ENCODE measurements around the gene COPS7B.
A peak's percentile ranks its signal among the peaks of the same experiment; 100 is the strongest.

Gene COPS7B

GRCh38 chr2:231785413-231785812 is 832 bp upstream of the COPS7B start:
- no peak overlapping the region for H3K27ac ChIP-seq
- no peak for TF ChIP-seq CTCF (IDR thresholded peaks at IDR 0.05; ENCODE audit: low read depth, low read length, missing control alignments)
- DNase-seq: no peak
- in situ Hi-C loops (cut with HindIII; ENCODE audit: low pct_ligation_motif_present, low sequenced_read_pairs): no loop called here
- H3K4me3 ChIP-seq (ENCODE audit: low read depth, low read length): no peak overlapping the region
- H3K27me3 ChIP-seq (replicated peaks): no peaks in the 10 kb centered on the region
- peaks cover 9% of the 10 kb centered on the region for H3K36me3 ChIP-seq (replicated peaks)

- Histone ChIP-seq H3K27me3 (replicated peaks) (no peaks in the 10 kb centered on the region), H3K27ac (peak overlapping the region; percentile 26), H3K36me3 (replicated peaks) (peaks cover 9% of the 10 kb centered on the region), H3K4me3 (ENCODE audit: low read depth, low read length) (peak overlapping the region; percentile 95)
- DNase-seq: no peak
- in situ Hi-C loops (cut with HindIII; ENCODE audit: low pct_ligation_motif_present, low sequenced_read_pairs): no loop called here
- no peak for TF ChIP-seq CTCF (IDR thresholded peaks at IDR 0.05; ENCODE audit: low read depth, low read length, missing control alignments)
These were observed 446 bp upstream of the COPS7B start for GRCh38 chr2:231785822-231786176.

GRCh38 chr2:231786917-231787292 is 660 bp downstream of the COPS7B start:
- no peak overlapping the region for H3K27ac ChIP-seq
- H3K27me3 ChIP-seq (replicated peaks): no peaks in the 10 kb centered on the region
- peak overlapping the region; percentile 95 for H3K4me3 ChIP-seq (ENCODE audit: low read depth, low read length)
- in situ Hi-C loops (cut with HindIII; ENCODE audit: low pct_ligation_motif_present, low sequenced_read_pairs): no loop called here
- H3K36me3 ChIP-seq (replicated peaks): peaks cover 13% of the 10 kb centered on the region
- DNase-seq: no peak
- no peak for TF ChIP-seq CTCF (IDR thresholded peaks at IDR 0.05; ENCODE audit: low read depth, low read length, missing control alignments)

- no peak for DNase-seq
- Histone ChIP-seq H3K4me3 (ENCODE audit: low read depth, low read length) (no peak overlapping the region), H3K36me3 (replicated peaks) (peaks cover 23% of the 10 kb centered on the region), H3K27ac (no peak overlapping the region), H3K27me3 (replicated peaks) (no peaks in the 10 kb centered on the region)
- in situ Hi-C loops (cut with HindIII; ENCODE audit: low pct_ligation_motif_present, low sequenced_read_pairs): no loop called here
- no peak for TF ChIP-seq CTCF (IDR thresholded peaks at IDR 0.05; ENCODE audit: low read depth, low read length, missing control alignments)
These were observed 4.9 kb downstream of the COPS7B start for GRCh38 chr2:231791107-231791506.

GRCh38 chr2:231794383-231794782 is 8.1 kb downstream of the COPS7B start:
- Histone ChIP-seq H3K27ac (no peak overlapping the region), H3K36me3 (replicated peaks) (peaks cover 33% of the 10 kb centered on the region), H3K4me3 (ENCODE audit: low read depth, low read length) (no peak overlapping the region), H3K27me3 (replicated peaks) (no peaks in the 10 kb centered on the region)
- no peak for TF ChIP-seq CTCF (IDR thresholded peaks at IDR 0.05; ENCODE audit: low read depth, low read length, missing control alignments)
- no peak for DNase-seq
- in situ Hi-C loops (cut with HindIII; ENCODE audit: low pct_ligation_motif_present, low sequenced_read_pairs): no loop called here

GRCh38 chr2:231795525-231796327 is 9.5 kb downstream of the COPS7B start:
- Histone ChIP-seq H3K36me3 (replicated peaks) (peaks cover 28% of the 10 kb centered on the region), H3K27me3 (replicated peaks) (no peaks in the 10 kb centered on the region), H3K4me3 (ENCODE audit: low read depth, low read length) (no peak overlapping the region), H3K27ac (no peak overlapping the region)
- in situ Hi-C loops (cut with HindIII; ENCODE audit: low pct_ligation_motif_present, low sequenced_read_pairs): no loop called here
- peak; percentile 62 for TF ChIP-seq CTCF (IDR thresholded peaks at IDR 0.05; ENCODE audit: low read depth, low read length, missing control alignments)
- peak; percentile 73 for DNase-seq

Data from brain microvascular endothelial cell (primary cell).